ENCODE data around the gene CNNM1.

DNA sequence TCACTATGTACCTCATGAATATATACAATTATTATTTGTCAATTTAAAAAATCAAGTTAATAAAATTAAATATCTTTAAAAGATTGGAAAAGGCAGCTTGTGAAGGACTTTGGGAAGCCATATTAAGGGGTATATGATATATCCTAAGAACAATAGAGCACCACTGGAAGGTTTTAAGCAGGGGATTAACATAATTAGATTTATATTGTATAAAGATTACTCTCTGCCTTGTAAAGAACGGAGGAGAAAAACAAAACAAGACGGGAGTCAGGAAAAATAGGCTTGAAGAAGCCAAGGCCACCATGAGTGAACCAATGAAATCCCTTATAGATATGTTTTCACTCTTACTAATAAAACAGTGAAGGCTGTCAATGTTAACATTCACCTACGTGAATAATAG, 11.1 kb upstream of the CNNM1 start:
- no peak for TF ChIP-seq NFRKB (IDR thresholded peaks at IDR 0.05)
- no peak for TF ChIP-seq ELF4 (IDR thresholded peaks at IDR 0.05)
- TF ChIP-seq L3MBTL2 (conservative IDR thresholded peaks at IDR 0.05) = no peak
- TF ChIP-seq SP1 (IDR thresholded peaks at IDR 0.05) = no peak
- TF ChIP-seq ARNT (IDR thresholded peaks at IDR 0.05) = no peak
- no peak for TF ChIP-seq TARDBP (IDR thresholded peaks at IDR 0.05)
- TF ChIP-seq ZNF384 (IDR thresholded peaks at IDR 0.05) = no peak
- TF ChIP-seq FOXM1 (IDR thresholded peaks at IDR 0.05; ENCODE audit: borderline replicate concordance) = no peak
- TF ChIP-seq FOXK2 (IDR thresholded peaks at IDR 0.05) = no peak

Data from HEK293T (cell line).